Astrocyte (in vitro differentiated cells and primary cell): ENCODE results near the gene FAM151A. TPM values are rescaled to one million over a fixed set of nuclear protein-coding genes. Genes with fewer than 3 reads are reported as not detected.

Experiments used
- DNase-seq: peaks from one replicate; pipeline ENCODE4 v3.0.0-alpha.2; 2010; ENCODE audit warnings: low read depth
- FAIRE-seq: peaks from 2 replicates; lab custom pipeline; 2011; peaks lifted over from hg19 to GRCh38; lab: Jason Lieb, UNC
- H2AFZ ChIP-seq: 2 replicates; pipeline ENCODE4 v1.6.0; 2012; ENCODE audit warnings: low read depth, low read length, inconsistent platforms
- H3K27ac ChIP-seq: 2 replicates; pipeline ENCODE4 v1.5.1; 2011; ENCODE audit warnings: low read depth, low read length, inconsistent platforms
- H3K27me3 ChIP-seq: 2 replicates; pipeline ENCODE4 v1.6.0; 2011; ENCODE audit warnings: low read length, inconsistent platforms; ENCODE audit not compliant: insufficient read depth
- H3K36me3 ChIP-seq: 2 replicates; pipeline ENCODE4 v1.5.1; 2011; ENCODE audit warnings: low read length, inconsistent platforms; ENCODE audit not compliant: insufficient read depth
- H3K4me1 ChIP-seq: 2 replicates; pipeline ENCODE4 v1.5.1; 2011; ENCODE audit warnings: low read length, inconsistent platforms; ENCODE audit not compliant: insufficient read depth
- H3K4me2 ChIP-seq: 2 replicates; pipeline ENCODE4 v1.6.0; 2012; ENCODE audit warnings: low read length, inconsistent platforms
- H3K4me3 ChIP-seq: 2 replicates; pipeline ENCODE4 v1.5.1; 2011; ENCODE audit warnings: low read depth, mild to moderate bottlenecking, low read length, inconsistent platforms; ENCODE audit not compliant: insufficient read depth
- H3K79me2 ChIP-seq: 2 replicates; pipeline ENCODE4 v1.6.0; 2012; ENCODE audit warnings: mild to moderate bottlenecking, low read length, inconsistent platforms; ENCODE audit not compliant: insufficient read depth
- H3K9ac ChIP-seq: 2 replicates; pipeline ENCODE4 v1.6.0; 2012; ENCODE audit warnings: mild to moderate bottlenecking, low read length, inconsistent platforms
- H3K9me3 ChIP-seq: 2 replicates; pipeline ENCODE4 v1.5.1; 2012; ENCODE audit warnings: low read depth, mild to moderate bottlenecking, low read length, inconsistent platforms; ENCODE audit not compliant: insufficient read depth
- H4K20me1 ChIP-seq: 2 replicates; pipeline ENCODE4 v1.6.0; 2012; ENCODE audit warnings: low read length, inconsistent platforms; ENCODE audit not compliant: insufficient read depth
- H3K27ac Mint-ChIP-seq: one replicate; pipeline ENCODE4 v1.8.0; 2021; ENCODE audit warnings: mild to moderate bottlenecking, mixed read lengths; ENCODE audit not compliant: unreplicated experiment
- H3K27me3 Mint-ChIP-seq: one replicate; pipeline ENCODE4 v1.8.0; 2021; ENCODE audit warnings: low read depth, mixed read lengths; ENCODE audit not compliant: unreplicated experiment
- H3K36me3 Mint-ChIP-seq: one replicate; pipeline ENCODE4 v1.8.0; 2021; ENCODE audit warnings: low read depth, mixed read lengths; ENCODE audit not compliant: unreplicated experiment
- H3K4me1 Mint-ChIP-seq: one replicate; pipeline ENCODE4 v1.8.0; 2021; ENCODE audit warnings: low read depth, mixed read lengths; ENCODE audit not compliant: unreplicated experiment
- H3K4me3 Mint-ChIP-seq: one replicate; pipeline ENCODE4 v1.8.0; 2021; ENCODE audit warnings: mild to moderate bottlenecking, moderate library complexity, mixed read lengths; ENCODE audit not compliant: unreplicated experiment
- H3K9me3 Mint-ChIP-seq: one replicate; pipeline ENCODE4 v1.8.0; 2021; ENCODE audit warnings: mild to moderate bottlenecking, mixed read lengths; ENCODE audit not compliant: unreplicated experiment
- EZH2 ChIP-seq: IDR thresholded peaks from 2 replicates; pipeline ENCODE4 v1.6.1; 2012; ENCODE audit warnings: mild to moderate bottlenecking, low read length, inconsistent platforms; ENCODE audit not compliant: insufficient read depth
- total RNA-seq: library from RNA; stranded (reverse); gene quantifications from 2 replicates; pipeline ENCODE4 v1.2.1, GENCODE V29; 2021
- TF ChIP-seq, protein P1 (sequence below): IDR thresholded peaks from 2 replicates; pipeline ENCODE4 v1.5.1; 2011; ENCODE audit warnings: low read depth, mild to moderate bottlenecking, inconsistent platforms, low read length, moderate library complexity; ENCODE audit not compliant: insufficient read depth

FAM151A gene
- total RNA-seq, 1 donor from 2014 or later, result not detected

DNA sequence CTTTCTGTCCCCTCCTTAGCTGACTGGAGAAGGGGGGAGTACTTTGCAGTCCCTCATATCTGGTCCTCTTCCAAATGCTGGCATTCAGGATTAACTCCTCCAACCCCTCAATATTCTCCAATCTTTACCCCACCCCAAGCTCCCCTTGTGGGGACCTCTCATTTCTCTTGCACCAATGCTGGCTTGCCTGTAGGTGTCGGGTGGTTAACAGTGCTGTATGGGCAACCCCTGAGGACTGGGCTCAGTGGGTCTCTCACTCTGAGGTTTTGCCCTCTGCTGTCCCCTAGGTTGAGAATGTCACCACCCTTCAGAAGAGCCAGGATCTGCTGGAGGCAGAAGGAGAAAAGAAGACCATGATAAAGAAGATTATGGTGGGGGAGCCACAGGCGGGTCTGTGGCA lies 45.2 kb upstream of the FAM151A start:
- no peaks in the 10 kb centered on the region for H3K36me3 Mint-ChIP-seq
- H3K9ac ChIP-seq, result no peak overlapping the region
- no peak overlapping the region for H3K27ac ChIP-seq
- H3K9me3 Mint-ChIP-seq, result peaks cover 2% of the 10 kb centered on the region
- no peak overlapping the region for H3K4me3 ChIP-seq
- H3K79me2 ChIP-seq, result no peaks in the 10 kb centered on the region
- H3K27me3 Mint-ChIP-seq, result peaks cover 42% of the 10 kb centered on the region
- TF ChIP-seq, protein P1, sequence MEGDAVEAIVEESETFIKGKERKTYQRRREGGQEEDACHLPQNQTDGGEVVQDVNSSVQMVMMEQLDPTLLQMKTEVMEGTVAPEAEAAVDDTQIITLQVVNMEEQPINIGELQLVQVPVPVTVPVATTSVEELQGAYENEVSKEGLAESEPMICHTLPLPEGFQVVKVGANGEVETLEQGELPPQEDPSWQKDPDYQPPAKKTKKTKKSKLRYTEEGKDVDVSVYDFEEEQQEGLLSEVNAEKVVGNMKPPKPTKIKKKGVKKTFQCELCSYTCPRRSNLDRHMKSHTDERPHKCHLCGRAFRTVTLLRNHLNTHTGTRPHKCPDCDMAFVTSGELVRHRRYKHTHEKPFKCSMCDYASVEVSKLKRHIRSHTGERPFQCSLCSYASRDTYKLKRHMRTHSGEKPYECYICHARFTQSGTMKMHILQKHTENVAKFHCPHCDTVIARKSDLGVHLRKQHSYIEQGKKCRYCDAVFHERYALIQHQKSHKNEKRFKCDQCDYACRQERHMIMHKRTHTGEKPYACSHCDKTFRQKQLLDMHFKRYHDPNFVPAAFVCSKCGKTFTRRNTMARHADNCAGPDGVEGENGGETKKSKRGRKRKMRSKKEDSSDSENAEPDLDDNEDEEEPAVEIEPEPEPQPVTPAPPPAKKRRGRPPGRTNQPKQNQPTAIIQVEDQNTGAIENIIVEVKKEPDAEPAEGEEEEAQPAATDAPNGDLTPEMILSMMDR, result no peak
- no peak for TF ChIP-seq EZH2
- FAIRE-seq (no peak), DNase-seq (no peak)
- no peaks in the 10 kb centered on the region for H3K36me3 ChIP-seq
- no peaks in the 10 kb centered on the region for H3K4me1 ChIP-seq
- no peak overlapping the region for H3K27ac Mint-ChIP-seq
- H3K4me3 Mint-ChIP-seq, result no peak overlapping the region
- H3K27me3 ChIP-seq, result peaks cover 6% of the 10 kb centered on the region
- no peaks in the 10 kb centered on the region for H4K20me1 ChIP-seq
- H2AFZ ChIP-seq, result no peak overlapping the region
- no peaks in the 10 kb centered on the region for H3K4me1 Mint-ChIP-seq
- H3K9me3 ChIP-seq, result no peaks in the 10 kb centered on the region
- H3K4me2 ChIP-seq, result no peak overlapping the region

DNA sequence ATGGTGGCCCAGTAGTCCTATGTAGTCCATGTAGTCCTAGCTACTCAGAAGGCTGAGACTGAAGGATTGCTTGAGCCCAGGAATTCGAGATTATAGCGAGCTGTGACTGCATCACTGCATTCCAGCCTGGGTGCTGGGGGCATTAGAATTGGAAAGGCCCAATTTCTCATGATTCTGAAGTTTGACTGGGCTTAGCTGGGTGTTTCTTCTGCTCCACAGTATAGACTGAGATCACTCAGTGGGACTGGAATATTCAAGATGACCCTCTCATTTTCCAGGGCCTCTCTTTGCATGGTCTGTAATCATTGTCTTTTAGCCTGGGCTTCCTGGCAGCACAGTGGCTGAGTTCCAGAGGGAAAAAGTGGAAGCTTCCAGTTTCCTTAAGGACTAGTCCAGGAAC lies 44.5 kb upstream of the FAM151A start:
- Histone ChIP-seq H3K36me3 (no peaks in the 10 kb centered on the region), H3K9me3 (no peaks in the 10 kb centered on the region), H3K27me3 (peaks cover 6% of the 10 kb centered on the region), H2AFZ (no peak overlapping the region), H3K27ac (no peak overlapping the region), H4K20me1 (no peaks in the 10 kb centered on the region), H3K4me3 (no peak overlapping the region), H3K79me2 (no peaks in the 10 kb centered on the region), H3K4me1 (no peaks in the 10 kb centered on the region), H3K4me2 (no peak overlapping the region), H3K9ac (no peak overlapping the region)
- peak overlapping the region; percentile 17 for H3K27ac Mint-ChIP-seq
- H3K27me3 Mint-ChIP-seq, result peaks cover 37% of the 10 kb centered on the region
- no peak overlapping the region for H3K4me3 Mint-ChIP-seq
- TF ChIP-seq EZH2, result no peak
- TF ChIP-seq, protein P1, result no peak
- no peaks in the 10 kb centered on the region for H3K4me1 Mint-ChIP-seq
- H3K9me3 Mint-ChIP-seq, result peaks cover 2% of the 10 kb centered on the region
- H3K36me3 Mint-ChIP-seq, result no peaks in the 10 kb centered on the region
- no peak for DNase-seq
- FAIRE-seq, result no peak

DNA sequence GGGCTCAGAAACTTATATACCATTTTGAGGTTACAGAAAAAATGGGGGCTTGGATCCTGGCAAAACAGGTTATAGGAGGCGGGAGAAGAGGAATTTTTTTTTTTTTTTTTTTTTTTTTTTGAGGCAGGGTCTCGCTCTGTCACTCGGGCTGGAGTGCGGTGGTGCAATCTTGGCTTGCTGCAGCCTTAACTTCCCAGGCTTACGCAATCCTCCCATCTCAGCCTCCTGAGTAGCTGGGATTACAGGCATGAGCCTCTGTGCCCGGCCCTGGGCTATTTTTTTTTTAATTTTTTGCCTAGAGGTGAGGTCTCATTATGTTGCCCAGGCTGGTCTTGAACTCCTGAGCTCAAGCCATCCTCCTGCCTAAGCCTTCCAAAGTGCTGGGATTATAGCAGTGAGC lies 43.0 kb upstream of the FAM151A start:
- Histone ChIP-seq H2AFZ (no peak overlapping the region), H3K4me2 (no peak overlapping the region), H3K4me1 (no peaks in the 10 kb centered on the region), H3K36me3 (no peaks in the 10 kb centered on the region), H3K4me3 (no peak overlapping the region), H4K20me1 (no peaks in the 10 kb centered on the region), H3K79me2 (no peaks in the 10 kb centered on the region), H3K27ac (no peak overlapping the region), H3K9me3 (no peaks in the 10 kb centered on the region), H3K9ac (no peak overlapping the region), H3K27me3 (peaks cover 6% of the 10 kb centered on the region)
- Mint-ChIP-seq H3K4me1 (no peaks in the 10 kb centered on the region), H3K36me3 (no peaks in the 10 kb centered on the region), H3K4me3 (no peak overlapping the region), H3K27ac (no peak overlapping the region), H3K27me3 (peaks cover 26% of the 10 kb centered on the region), H3K9me3 (peaks cover 2% of the 10 kb centered on the region)
- FAIRE-seq (no peak), DNase-seq (no peak)
- TF ChIP-seq, protein P1, result no peak
- no peak for TF ChIP-seq EZH2
